Dermis microvascular lymphatic vessel endothelial cell (primary cell): Measurements from ENCODE around the gene NCBP3. TPM values are rescaled to one million over a fixed set of nuclear protein-coding genes. Genes with fewer than 3 reads are reported as not detected.
A peak's percentile ranks its signal among the peaks of the same experiment; 100 is the strongest.
"Not testable (repeated sequence)": the region's sequence is repeated elsewhere in the genome, so short reads cannot be mapped to it uniquely, and the experiment has no call there.

Source experiments
- DNase-seq, 2 donors: peaks; one replicate each; pipeline versions ENCODE4 v3.0.0 to v3.0.0-alpha.2; 2010; ENCODE audit warnings: low read depth in 2 of 2
- total RNA-seq: library from RNA; depleted of rRNA; stranded (reverse); fragments of >200 nt; gene quantifications from 2 replicates; pipeline ENCODE4 v1.2.1, GENCODE V29; 2014

The NCBP3 gene
- total RNA-seq, 1 donor from 2014 or later, result 12.2 TPM

DNA sequence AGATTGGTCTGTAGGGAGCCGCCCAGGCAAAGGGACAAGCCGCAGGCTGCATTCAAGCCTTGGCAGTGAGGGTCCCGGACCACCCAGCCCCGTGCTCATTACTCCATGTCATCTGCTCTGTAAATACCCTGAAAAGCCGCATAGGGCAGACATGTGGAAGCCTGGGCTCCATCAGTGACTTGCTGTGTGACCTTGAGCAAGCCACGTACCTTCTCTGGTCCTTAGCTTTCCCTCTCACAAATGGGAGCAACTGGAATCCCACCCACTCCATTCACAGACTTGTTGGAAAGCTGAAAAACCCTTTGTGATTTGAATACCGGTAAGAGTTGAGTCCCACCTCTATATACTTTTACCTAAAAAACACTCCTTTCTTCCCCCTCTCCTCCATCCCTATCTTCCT lies 34.9 kb upstream of the NCBP3 start:
- no peak for DNase-seq

DNA sequence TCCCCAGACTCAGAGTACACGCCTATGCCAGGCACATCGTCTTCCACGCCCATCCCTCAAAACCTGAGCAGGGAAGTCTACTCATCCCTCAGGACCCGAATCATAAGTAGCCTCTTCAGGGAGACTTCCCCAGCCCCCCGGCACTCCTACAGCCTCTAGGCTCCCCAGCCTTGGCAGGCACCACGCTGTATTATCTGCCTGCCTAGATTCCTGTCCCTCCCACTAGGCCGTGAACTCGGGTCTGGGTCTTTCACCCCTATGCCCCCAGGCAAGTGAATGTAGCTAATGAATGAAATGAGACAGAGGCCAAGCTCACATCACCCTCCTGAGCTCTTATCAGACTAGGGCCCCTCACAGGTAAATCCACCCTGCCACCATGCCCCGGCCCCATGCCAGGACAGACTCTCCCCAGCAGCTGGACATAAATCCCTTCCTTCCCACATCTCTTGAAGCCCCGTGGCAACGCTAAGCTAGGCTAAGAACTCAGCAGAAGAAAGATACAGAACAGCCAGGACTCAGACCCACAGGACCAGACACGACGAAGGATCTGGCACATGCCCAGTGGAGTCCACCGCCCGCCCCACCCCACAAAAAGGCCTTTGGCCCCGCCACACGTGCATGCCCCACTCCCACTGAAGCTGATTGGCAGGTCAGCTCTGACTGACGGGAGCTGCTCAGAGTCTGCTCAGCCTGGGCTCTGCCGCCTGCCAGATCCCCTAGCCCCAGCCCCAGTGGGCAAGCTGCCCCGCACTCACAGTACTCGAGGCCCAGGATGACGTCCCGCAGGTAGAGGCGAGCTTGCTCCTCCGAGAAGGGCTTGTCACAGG lies 33.8 kb upstream of the NCBP3 start:
- no peak for DNase-seq

DNA sequence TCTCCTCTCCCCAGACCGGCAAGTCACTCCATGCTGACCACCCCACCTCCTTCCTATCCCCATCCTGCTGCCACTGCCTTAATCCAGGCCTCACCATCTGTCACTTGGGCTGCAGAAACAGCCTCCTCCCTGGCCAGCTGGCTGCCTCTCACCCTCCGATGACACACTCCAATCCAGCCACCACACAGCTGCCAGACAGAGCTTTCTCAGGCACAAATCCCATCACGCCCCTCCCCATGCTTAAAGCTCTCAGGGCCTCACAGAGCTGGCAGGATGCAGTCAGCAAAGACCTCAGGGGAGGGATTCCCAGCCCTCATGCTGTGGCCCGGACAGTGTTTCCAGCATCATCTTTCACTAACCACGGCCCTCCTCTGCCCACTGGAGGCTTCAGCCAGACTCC lies 33.1 kb upstream of the NCBP3 start:
- no peak for DNase-seq

DNA sequence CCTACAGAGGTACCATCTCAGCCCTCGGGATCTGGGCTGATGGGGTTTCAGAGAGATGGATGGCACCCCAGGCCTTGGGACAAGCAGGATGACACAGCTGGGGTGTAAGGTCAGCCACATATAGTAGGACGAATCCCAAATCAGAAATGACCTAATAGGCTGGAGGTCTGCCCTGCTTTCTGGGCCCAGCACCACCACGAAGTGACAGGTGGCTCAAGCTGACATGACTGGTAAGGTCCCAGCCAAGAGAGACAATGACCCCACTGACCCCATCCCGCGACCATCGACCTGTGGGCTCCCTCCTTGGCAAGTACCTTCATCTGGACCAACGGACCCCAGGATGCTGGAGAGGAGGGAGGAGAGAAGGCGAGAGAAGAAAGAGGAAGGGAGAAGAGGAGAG lies 31.2 kb upstream of the NCBP3 start:
- DNase-seq, result no peak

DNA sequence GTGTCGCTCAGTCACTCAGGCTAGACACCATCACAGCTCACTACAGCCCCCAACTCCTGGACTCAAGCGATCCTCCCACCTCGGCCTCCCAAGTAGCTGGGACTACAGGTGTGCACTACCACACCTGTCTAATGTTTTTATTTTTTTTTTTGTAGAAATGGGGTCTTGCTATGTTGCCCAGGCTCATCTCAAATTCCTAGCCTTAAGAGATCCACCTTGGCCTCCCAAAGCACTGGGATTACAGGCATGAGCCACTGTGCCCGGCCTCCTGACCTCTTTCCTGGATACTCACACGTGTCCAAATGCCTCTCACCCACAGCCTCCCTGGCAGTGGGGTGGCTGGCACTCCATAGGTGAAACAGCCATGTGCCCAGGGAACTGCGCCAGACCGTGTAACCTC lies 29.3 kb upstream of the NCBP3 start:
- no peak for DNase-seq

DNA sequence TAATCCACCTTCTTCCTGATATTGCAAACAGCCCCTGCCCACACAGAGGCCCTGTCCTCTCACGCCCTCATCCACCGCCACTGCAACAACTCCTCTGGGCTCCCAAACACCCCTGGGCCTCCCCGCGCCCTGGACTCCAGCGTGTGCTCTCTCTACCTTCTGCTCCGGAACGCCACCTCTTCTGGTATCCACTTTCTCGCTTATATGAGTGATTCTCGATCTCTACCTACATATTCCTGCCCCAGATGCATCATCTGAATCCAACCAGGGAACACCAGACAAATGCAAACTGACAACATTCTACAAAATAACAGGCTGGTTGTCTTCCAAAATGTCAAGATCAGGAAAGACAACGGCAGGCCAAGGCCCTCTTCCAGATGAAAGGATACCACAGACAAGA lies 27.8 kb upstream of the NCBP3 start:
- DNase-seq, result no peak

DNA sequence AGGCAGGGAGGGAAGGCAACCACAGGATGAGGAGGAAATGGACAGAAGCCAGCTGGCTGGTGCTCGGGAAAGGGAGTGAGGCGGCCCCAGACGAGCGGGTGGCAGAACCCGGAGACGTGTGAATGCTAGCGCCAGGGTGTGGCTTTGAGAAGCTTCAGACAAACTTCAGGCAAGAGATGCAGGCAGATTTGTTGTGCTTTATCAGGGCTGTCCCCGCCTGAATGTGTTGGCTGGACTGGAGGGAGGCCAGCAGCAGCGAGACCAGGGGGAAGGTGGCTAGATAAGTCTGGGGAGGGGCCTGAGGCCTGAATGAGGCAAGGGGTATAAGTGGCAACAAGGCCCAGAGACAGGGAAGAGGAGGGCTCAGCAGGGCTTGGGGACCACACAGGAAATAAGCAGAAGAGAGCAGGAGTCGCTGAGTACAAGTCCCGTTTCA lies 24.8 kb upstream of the NCBP3 start:
- DNase-seq, result peak in 1 of 2 donors; percentile 56

DNA sequence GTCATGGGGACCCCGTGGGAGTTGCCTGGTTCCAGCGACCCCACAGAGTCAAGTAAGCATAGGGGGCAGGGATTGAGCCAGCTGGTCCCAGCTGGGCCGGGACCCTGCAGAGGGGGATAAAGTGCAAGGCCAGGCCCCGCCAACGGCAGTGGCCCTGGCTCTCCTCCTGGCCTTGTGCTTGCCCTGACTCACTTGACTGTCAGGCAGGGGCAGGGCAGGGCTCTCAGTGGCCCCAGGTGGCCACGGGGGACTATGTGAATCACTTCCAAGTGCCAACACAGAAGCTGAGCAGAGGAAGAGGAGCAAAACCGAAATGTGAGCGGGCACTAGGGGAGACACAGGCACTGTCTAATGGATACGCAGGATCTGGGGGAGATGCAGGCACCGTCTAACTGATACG lies 21.6 kb upstream of the NCBP3 start:
- DNase-seq, result no peak

DNA sequence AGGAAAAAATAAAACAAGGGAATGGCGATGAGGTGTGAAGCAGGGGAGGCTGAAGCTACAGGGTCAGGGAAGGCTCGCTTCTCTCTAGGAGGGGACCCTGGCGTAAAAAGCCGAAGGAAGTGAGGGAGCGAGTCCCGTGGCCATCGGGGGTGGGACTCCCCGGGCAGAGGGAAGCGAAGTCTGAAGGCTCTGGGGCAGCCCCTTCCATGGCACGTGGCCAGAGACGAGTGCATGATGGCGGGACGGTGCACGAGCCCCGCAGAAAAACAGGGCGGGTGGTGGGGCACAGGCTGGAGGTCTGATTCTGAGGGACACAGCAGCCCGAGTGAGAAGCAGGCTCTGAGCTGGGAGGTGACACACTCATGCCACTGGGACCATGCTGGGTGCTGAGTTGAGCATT lies 21.1 kb upstream of the NCBP3 start:
- DNase-seq, result no peak

DNA sequence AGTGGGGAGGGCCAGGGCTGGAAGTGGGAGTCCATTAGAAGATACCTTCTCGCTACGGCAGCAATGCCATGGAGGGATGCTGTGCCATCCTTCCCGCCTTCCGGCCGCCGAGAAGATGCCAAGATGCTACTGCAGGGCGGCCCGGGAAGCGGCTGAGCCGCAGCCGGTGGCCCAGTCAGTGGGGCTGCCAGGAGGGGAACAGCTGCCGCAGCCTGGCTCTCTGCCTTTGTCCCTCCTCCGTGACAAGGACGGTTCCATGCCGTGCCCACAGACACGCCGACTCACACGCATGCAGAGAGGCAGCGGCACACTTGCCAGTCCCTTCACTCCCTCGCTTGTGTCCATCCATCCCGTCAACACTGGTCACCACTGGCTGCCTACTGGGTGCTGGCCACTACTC lies 20.2 kb upstream of the NCBP3 start:
- no peak for DNase-seq

DNA sequence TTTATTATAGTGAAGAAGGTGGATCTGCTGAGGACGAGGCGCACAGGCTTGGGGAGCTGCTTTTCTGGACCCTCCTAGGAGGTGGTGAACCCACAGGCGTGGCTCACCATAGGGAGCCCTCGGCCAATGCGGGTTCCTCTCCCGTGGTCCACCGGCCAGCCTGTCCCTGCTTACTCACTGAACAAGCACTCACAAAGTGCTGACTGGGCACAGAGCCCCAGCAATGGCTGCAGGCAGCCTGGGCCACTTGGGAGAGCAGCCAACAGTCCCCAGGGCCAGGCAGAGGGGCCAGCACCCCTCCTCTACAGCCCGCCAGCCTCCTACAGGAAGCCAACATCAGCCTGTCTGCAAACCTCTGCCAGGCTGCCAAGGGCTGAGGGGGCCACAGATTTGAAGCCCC lies 19.1 kb upstream of the NCBP3 start:
- DNase-seq, result no peak

DNA sequence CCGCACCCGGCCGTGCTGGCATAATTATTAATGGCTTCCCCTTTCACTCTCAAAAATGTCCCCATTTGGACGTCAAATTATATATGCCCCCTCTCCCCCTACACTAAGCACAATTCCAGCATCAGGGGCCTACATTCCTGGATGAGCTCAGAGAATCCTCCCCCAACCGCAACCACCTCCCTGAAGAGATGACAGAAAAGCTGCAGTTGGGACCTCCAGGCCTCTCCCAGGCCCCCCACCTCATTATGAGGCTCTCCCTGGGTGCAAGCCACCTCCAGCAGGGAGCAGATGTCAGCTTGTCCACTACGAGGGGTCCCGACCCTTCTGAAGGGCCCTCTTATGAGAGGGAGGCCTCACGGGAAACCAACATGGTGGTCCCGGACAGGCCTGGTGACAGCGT lies 18.5 kb upstream of the NCBP3 start:
- no peak for DNase-seq

DNA sequence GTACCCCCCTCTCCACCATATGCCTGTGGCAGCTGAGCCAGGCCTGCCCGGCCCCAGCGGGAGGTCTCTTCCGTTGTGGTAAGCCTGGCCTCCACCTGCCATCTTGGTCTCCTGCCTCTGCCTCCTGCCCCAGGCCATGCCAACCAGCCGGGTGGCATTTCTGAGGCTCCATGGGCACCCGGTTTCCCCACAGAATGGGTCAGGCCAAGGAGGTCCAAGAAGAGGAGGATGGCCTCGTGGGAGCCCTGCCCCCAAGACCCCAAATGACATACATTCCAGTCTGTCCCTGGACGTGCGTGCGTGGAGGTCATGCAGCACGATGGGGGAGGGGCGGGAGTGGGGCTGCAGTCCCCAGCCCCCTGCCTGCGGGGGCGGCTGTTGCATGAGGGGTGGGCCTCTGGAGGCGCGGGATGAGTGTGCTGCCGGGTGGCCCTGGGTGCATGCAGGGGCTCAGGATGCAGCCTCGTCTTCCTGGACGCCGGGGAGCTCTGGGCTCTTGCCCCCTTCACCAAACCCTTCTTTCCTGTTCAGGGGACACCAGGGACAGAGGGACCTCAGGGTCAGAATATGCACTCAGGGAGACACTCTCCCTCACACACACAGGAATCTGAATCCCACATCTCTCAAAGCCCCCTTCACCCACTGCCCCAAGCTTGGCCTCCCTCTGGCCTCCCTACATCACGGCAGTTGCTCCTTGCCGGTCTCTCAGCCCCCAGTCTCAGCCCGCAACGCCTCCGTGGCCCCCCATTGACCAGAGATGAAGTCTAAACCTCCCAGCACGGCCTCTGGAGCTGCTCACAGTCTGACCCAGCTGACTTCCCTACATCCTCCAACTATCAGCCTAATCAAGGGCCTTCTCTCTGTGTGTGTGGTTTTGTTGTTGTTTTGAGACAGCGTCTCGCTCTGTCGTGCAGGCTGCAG lies 16.0 kb upstream of the NCBP3 start:
- no peak for DNase-seq

DNA sequence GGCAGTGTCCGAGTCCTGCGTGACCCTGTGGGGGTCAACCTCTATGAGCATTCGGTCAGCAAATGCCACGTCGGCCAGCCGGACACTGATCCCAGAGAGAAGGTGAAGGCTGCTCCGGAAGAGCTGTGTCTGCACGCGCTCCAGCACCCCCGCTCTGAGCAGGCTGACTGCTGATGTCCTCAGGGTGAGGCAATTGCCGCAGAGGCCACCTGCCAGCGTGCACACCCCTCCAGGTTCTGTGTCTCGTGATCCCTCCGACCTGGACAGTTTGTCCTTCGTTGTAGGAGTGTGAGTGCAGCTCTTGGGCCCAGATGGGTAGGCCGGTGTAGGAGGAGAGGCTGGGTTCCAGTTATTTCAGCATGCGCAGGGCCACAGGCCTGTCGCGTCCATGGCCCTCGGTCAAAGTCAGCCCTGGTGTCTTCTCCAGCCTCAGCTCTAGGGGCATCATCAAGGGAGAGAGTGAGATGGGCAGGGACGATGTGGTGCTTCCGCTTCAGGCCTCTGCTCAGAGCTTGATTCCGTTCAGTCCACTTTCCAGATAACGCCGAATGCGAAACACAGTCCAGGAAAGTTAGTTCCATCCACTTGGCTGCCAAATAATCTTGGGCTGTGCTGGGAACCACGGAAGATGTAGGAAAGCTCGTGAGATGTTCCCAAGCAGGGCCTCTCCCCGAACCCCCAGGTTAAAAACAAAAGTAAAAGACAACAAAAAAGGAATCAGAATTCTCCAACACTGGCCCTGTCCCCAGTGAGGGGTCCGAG lies 15.1 kb upstream of the NCBP3 start:
- DNase-seq, result no peak

DNA sequence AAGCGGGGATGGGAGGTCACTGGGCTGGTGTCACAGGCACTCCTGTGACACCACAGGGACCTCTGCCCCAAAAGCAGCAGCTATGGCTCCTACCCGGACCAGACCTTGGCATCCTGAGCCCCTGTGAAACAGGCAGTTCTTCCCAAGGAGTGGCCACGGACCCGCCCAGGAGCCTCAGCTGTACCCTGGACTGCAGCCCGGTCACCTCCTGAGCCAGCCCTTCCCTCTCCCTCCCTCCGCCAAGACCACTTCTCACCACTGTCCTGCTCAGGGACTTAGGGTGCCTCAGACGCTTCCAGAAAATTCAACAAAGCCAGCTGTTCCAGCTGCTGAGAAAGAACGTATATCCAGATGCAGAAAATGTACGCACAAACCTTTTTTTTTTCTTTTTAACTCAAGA lies 13.9 kb upstream of the NCBP3 start:
- DNase-seq, result no peak

DNA sequence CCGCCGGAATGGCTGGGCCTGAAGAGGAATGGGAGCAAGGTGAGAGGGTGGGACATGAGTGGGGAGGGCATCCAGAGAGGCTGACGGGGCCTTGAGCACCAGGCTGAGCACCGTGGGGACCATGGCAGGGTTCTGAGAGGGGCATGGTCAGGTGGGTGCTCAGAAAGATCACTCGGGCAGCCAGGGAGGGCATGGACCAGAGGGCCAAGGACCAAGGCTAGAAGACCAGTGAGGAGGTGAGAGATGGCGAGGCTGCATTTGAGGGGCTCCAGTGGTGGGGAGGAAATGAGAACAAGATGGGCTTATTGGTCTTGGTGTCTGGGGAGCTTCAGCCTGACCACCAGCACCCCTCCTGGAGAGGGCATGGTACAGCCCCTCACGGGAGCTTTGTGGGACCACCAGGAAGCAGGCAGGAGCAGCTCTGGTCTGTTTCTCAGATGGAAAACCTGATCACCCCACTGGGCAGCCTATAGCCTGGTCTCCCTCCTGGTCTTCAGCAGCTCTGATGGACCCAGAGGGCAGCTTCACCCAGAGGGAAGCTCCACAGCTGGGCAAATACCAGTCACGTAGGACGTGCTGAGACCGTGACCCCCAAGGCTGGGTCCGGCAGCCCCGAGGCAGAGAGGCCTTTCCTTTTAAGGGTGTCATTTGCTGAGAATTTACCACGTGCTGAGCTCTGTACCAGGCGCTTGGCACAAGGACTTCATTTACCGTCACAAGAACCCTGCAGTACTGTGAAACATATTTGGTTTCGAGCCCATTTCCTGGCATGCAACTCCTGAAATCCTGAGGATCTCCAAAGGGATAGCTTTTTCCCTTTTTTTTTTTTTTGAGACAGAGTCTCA lies 11.4 kb upstream of the NCBP3 start:
- DNase-seq, result no peak

DNA sequence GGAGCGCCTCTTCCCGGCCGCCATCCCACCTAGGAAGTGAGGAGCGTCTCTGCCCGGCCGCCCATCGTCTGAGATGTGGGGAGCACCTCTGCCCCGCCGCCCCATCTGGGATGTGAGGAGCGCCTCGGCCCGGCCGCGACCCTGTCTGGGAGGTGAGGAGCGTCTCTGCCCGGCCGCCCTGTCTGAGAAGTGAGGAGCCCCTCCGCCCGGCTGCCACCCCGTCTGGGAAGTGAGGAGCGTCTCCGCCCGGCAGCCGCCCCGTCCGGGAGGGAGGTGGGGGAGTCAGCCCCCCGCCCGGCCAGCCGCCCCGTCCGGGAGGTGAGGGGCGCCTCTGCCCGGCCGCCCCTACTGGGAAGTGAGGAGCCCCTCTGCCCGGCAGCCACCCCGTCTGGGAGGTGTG lies 8.2 kb upstream of the NCBP3 start:
- DNase-seq, result not testable (repeated sequence)

DNA sequence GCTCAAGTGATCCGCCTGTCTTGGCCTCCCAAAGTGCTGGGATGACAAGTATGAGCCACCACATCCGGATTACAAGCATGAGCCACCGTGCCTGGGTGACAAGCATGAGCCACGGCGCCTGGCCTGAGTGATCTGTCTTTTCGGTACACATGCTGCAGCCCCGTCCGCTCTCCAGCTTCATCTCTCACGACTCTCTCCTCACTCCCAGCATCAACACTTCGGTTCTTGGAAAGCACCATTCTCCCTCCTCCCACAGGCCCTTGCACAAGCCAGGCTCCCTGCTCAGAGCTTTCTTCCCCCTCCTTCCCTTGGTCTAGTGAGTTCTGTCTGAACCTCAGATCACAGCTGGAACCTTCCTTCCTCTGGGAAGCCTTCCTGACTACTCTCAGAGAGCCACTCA lies 6.5 kb upstream of the NCBP3 start:
- DNase-seq, result no peak

DNA sequence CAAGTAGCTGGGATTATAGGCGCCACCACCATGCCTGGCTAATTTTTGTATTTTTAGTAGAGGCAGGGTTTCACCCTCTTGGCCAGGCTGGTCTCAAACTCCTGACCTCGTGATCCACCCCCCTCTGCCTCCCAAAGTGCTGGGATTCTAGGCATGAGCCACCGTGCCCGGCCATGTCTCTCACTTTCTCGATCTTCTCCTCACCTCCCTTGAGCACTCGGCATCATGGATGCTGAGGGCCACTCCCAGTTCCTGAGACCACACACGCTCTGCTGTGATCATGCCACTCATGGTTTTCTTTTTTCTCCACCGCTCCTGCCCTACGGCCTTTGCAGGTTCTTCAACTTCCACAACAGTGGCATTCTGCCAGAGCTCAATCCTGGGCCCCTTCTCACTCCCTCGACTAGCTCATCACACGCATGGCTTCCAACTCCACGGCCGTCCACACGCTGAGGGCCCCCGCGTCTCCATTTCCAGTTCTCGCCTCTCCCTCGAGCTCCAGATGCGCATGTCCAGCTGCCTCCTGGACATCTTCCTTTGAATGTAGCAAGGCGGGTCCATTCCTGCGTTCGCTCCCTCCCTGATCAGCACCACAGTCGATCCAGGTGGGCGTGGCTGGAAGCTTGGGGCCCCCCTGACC lies 5.5 kb upstream of the NCBP3 start:
- DNase-seq, result no peak

DNA sequence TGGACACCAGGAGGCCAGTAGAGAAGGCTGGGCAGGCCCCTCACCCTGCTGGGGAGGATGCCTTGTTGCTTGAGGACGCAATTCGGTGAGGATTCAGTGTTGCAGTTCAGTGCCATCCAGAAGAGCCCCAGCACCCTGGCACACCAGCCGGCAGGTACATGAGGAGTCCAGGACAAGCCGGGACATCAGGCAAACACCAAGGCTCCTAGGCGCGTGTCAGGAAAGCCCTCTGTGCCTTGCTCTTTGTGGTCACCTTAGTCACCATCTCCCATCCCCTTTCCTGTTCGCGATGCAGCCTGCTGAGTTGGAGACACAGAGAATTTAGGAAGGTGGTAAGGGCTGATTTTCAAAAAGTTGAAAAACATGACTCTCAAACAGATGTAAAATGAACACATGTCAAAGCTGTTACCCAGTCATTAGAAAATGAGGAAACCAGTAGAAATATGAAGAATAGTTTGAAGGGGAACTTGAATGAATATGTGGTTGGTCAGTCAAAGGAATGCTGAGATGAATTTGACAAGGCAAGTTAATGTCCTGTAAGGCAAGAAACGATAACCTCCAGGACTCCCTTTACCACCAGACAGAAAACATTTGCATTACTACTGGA lies 2.3 kb upstream of the NCBP3 start:
- no peak for DNase-seq
